Ovary (tissue), 9 donors: ENCODE data around the gene DHX32. TPM values are rescaled to one million over a fixed set of nuclear protein-coding genes. Genes with fewer than 3 reads are reported as not detected.

ENCODE experiments used
- DNase-seq, 5 donors: peaks; one replicate each; pipeline ENCODE4 v3.0.0-alpha.2; 2019 to 2020
- H3K27ac ChIP-seq, 2 donors: fragments of 200-600 bp; one replicate each; pipeline versions ENCODE4 v1.5.1 to v1.8.0; 2019 to 2022
- H3K27me3 ChIP-seq: fragments of 200-600 bp; one replicate; pipeline ENCODE4 v1.8.0; 2022
- H3K36me3 ChIP-seq: fragments of 200-600 bp; sonication (generic); one replicate; pipeline ENCODE4 v1.5.1; 2019
- H3K4me1 ChIP-seq: one replicate; pipeline ENCODE4 v1.8.1; 2013; ENCODE audit warnings: mild to moderate bottlenecking, moderate library complexity; ENCODE audit not compliant: insufficient read depth
- H3K4me3 ChIP-seq: fragments of 200-600 bp; sonication (generic); one replicate; pipeline ENCODE4 v1.5.1; 2017
- H3K9me3 ChIP-seq, 2 donors: fragments of 200-600 bp in 1 of 2; sonication (generic) in 1 of 2; one replicate each; pipeline versions ENCODE4 v1.5.1 to v1.8.1; 2013 to 2019; ENCODE audit warnings: mild to moderate bottlenecking in 1 of 2, moderate library complexity in 1 of 2
- EP300 ChIP-seq: sonication (generic); formaldehyde crosslinking; IDR thresholded peaks from one replicate; pipeline ENCODE4 v1.6.1; 2017; ENCODE audit warnings: antibody characterized with exemption
- POLR2A ChIP-seq: fragments of 450-650 bp; IDR thresholded peaks from one replicate; pipeline ENCODE4 v1.6.1; 2017; ENCODE audit warnings: antibody characterized with exemption, mild to moderate bottlenecking, moderate library complexity
- WGBS, 3 donors: extraction: QIAGEN DNeasy Blood & Tissue Kit in 1 of 3; methylation state at CpG; one replicate each; pipeline versions ENCODE4 v1.1.5 to v1.1.7; 2013 to 2017; 5-methylcytosine and 5-hydroxymethylcytosine counted together
- intact Hi-C, 4 donors: fragments of 100-400 bp; cut with DNase I; formaldehyde crosslinking; loops; one replicate each; pipeline versions ENCODE4 v1.11.0 to v1.15.1; 2022 to 2023
- polyA plus RNA-seq, 2 donors: library from polyadenylated mRNA; stranded (reverse); fragments of 200-250 nt in 1 of 2; fragments of 350-450 nt in 1 of 2; fragmentation: Illumina TruSeq in 1 of 2; extraction: RNeasy Lipid Tissue Mini Kit (QIAGEN cat#74804) in 1 of 2; gene quantifications; one replicate each; pipeline ENCODE4 v1.2.3, GENCODE V29; 2013 to 2014
- total RNA-seq, 7 donors: library from RNA; depleted of rRNA in 2 of 7; stranded (reverse); fragments of >200 nt in 2 of 7; fragmentation: NEBNext Ultra II Directional in 3 of 7; extraction: Animal tissue kit (Norgen Biotek cat#: 25700) in 3 of 7; gene quantifications; one replicate each; pipeline versions ENCODE4 v1.1.0 to v1.2.4, GENCODE V29; 2016 to 2023
- TF ChIP-seq, protein P1 (sequence below), 3 donors: fragments of 450-650 bp in 2 of 3; fragments of 200-600 bp in 1 of 3; IDR thresholded peaks; one replicate each; pipeline versions ENCODE4 v1.5.1 to v1.8.0; 2016 to 2022; ENCODE audit warnings: antibody characterized with exemption in 3 of 3, mild to moderate bottlenecking in 1 of 3
- donor health status: DM: no; HTN: no; CAD: no; lungs with moderate emphysema.
- donor health status: DM: no; HTN: no; CAD: no.
- donor health status: Bipolar disorder and iron deficiency.
- donor health status: DM: yes; HTN: yes; CAD: no.
- donor health status: DM: no; HTN: no; CAD: no.
- donor health status: DM: yes; HTN: yes; CAD: no.

The DHX32 gene
- total and polyA plus RNA-seq, 9 donors = 17.1 to 36.5 (median 32.6) TPM

DNA sequence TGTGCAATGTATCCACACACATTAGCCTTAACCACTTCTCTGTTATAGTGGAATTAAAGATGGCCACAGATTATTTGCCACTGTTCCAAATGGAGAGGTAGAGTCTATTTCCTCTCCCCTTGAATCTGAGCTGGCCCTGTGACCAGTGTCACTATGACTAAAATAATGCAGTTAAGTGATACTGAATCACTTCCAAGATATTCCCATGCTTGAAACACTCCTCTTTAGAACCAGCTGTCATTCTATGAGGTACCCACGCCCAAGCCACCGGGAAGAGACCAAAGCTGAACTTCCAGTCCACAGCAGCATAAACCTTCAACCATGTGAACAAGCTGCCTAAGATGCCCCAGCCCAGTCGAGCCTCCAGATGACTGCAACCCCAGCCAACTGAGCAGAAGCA is 2.1 kb upstream of the DHX32 start:
- Histone ChIP-seq H3K27me3 (no peaks in the 10 kb centered on the region), H3K4me3 (no peak overlapping the region), H3K9me3 (no peaks in the 10 kb centered on the region), H3K36me3 (no peaks in the 10 kb centered on the region), H3K4me1 (peaks cover 5% of the 10 kb centered on the region), H3K27ac (no peak overlapping the region)
- no peak for DNase-seq
- TF ChIP-seq POLR2A (no peak), EP300 (no peak)
- TF ChIP-seq, protein P1, sequence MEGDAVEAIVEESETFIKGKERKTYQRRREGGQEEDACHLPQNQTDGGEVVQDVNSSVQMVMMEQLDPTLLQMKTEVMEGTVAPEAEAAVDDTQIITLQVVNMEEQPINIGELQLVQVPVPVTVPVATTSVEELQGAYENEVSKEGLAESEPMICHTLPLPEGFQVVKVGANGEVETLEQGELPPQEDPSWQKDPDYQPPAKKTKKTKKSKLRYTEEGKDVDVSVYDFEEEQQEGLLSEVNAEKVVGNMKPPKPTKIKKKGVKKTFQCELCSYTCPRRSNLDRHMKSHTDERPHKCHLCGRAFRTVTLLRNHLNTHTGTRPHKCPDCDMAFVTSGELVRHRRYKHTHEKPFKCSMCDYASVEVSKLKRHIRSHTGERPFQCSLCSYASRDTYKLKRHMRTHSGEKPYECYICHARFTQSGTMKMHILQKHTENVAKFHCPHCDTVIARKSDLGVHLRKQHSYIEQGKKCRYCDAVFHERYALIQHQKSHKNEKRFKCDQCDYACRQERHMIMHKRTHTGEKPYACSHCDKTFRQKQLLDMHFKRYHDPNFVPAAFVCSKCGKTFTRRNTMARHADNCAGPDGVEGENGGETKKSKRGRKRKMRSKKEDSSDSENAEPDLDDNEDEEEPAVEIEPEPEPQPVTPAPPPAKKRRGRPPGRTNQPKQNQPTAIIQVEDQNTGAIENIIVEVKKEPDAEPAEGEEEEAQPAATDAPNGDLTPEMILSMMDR (IDR thresholded peaks at IDR 0.05) = no peak
- WGBS, 3 donors = 84 to 86% (median 84%) methylated on average over 3 of the region's 3 CpGs
- intact Hi-C loops = no loop called here

DNA sequence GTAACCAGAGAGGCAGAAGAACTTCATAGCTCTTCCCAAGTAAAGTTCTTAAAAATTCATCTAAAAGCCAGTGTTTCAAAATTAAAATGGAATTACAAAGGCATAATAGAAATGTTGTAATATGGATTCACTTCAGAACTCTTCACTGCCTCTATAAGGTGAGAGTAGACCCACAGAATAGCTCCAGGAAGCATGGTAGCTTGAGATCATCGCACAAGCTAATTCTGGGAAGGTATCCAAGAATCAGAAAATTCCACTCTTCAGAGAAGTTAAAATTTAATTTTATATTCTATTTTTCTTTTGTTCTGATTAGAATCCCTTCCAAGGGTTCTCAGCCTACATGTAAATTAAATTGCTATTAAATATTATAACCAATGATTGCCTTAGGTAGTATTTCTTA is 1.5 kb upstream of the DHX32 start:
- intact Hi-C loops = no loop called here
- no peak overlapping the region for H3K27ac ChIP-seq
- no peak overlapping the region for H3K4me3 ChIP-seq
- no peaks in the 10 kb centered on the region for H3K36me3 ChIP-seq
- 49 to 64% (median 53%) methylated on average over 1 of the region's 1 CpG for WGBS, 3 donors
- H3K27me3 ChIP-seq = no peaks in the 10 kb centered on the region
- H3K4me1 ChIP-seq = peaks cover 5% of the 10 kb centered on the region
- no peak for DNase-seq
- H3K9me3 ChIP-seq = no peaks in the 10 kb centered on the region
- no peak for TF ChIP-seq POLR2A
- TF ChIP-seq EP300 = no peak
- TF ChIP-seq, protein P1 (IDR thresholded peaks at IDR 0.05) = no peak

DNA sequence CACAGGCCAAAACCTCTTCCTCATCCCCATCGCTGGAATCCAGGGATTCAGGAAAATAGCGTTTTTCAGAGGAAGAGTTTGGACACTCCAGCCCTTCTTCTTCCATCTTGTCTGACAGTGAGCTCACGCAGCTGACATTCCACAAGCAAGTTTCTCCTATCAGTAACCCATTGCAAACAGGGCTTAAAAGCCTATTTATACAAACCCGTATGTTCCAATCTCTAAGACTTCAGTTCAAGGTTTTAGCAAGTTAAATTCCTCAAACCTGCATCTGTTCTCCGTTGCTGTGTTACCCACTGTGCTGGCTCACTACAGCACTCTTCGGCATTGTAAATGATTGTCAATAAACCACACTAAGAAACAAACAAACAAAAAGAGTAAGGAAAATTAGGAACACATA is 373 bp downstream of the DHX32 start:
- Histone ChIP-seq H3K27me3 (no peaks in the 10 kb centered on the region), H3K36me3 (no peaks in the 10 kb centered on the region), H3K4me1 (peaks cover 5% of the 10 kb centered on the region), H3K27ac (peak overlapping the region in 1 of 2 donors; percentile 57), H3K4me3 (no peak overlapping the region), H3K9me3 (no peaks in the 10 kb centered on the region)
- peak in 1 of 5 donors; percentile 30 for DNase-seq
- TF ChIP-seq EP300 = no peak
- no peak for TF ChIP-seq POLR2A
- TF ChIP-seq, protein P1 (IDR thresholded peaks at IDR 0.05) = no peak
- intact Hi-C loops = no loop called here
- WGBS, 3 donors = 6 to 26% (median 9%) methylated on average over 6 of the region's 6 CpGs

DNA sequence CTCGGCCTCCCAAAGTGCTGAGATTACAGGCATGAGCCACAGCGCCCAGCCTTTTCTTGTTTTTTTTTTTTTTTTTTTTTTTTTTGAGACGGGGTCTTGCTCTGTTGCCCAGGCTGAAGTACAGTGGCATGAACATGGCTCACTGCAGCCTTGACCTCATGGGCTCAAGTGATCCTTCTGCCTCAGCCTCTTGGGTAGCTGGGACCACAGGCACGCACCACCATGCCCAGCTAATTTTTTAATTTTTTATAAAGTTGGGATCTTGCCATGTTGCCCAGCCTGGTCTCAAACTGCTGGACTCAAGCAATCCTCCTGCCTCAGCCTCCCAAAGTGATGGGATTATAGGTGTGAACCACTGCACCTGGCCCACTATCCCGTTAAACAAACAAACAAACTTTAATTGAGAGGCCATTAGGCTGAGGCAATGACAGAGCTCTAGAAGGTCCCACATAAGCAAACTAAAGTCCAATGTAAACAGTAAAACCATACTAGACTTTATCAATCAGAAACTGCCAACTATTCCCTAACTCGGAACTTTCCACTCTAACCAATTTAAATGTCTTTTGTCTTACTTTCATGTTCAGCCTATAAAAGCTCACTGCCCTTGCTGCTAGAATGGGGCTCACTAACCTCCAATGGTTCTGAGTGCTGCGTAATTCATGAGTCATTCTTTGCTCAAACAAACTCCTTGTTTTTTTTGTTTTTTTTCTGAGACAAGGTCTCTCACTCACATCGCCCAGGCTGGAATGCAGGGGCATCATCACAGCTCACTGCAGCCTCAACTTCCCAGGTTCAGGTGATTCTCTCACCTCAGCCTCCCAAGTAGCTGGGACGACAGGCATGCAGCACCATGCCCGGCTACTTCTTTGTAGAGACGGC is 1.9 kb downstream of the DHX32 start:
- 70 to 85% (median 77%) methylated on average over 11 of the region's 11 CpGs for WGBS, 3 donors
- intact Hi-C loops = no loop called here
- H3K4me3 ChIP-seq = no peak overlapping the region
- no peaks in the 10 kb centered on the region for H3K36me3 ChIP-seq
- TF ChIP-seq, protein P1 (IDR thresholded peaks at IDR 0.05) = no peak
- TF ChIP-seq EP300 (no peak), POLR2A (no peak)
- H3K4me1 ChIP-seq = peaks cover 5% of the 10 kb centered on the region
- no peaks in the 10 kb centered on the region for H3K27me3 ChIP-seq
- DNase-seq = no peak
- H3K9me3 ChIP-seq = no peaks in the 10 kb centered on the region
- no peak overlapping the region for H3K27ac ChIP-seq
